ENCODE results near the gene ARHGEF19. TPM values are rescaled to one million over a fixed set of nuclear protein-coding genes. Genes with fewer than 3 reads are reported as not detected.

ARHGEF19 gene
- total RNA-seq, 1 experiment from 2014 or later: 7.7 TPM

DNA sequence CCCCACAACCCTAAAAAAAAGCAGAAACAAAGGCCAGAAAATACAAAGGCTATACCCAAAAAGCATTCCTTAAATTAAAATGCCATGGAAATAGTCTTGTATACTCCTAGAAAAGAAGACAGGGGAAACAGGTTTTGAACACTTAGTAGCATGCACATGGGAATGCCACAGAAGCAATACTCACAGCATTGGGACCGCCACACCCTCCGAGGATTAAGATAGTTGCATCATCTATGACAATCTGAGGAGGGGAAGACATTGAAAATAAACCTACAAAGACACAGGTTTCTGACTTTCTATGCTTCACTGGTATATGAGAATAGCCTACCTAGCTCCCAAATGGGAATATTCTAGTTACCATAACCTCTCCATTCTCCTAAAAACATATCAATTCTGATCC is 40.5 kb upstream of the ARHGEF19 start:
- H3K9me3 ChIP-seq: no peaks in the 10 kb centered on the region
- H3K27ac Mint-ChIP-seq (ENCODE audit: unreplicated experiment): no peak overlapping the region
- H3K36me3 Mint-ChIP-seq (ENCODE audit: insufficient read depth, unreplicated experiment): peaks cover 26% of the 10 kb centered on the region
- H3K4me1 ChIP-seq: no peaks in the 10 kb centered on the region
- intact Hi-C loops (cut with micrococcal nuclease; ENCODE audit: unreplicated experiment): no loop called here
- no peaks in the 10 kb centered on the region for H3K27me3 Mint-ChIP-seq (ENCODE audit: insufficient read depth, unreplicated experiment)
- H3K4me3 Mint-ChIP-seq (ENCODE audit: unreplicated experiment): no peak overlapping the region
- H3K9me3 Mint-ChIP-seq (ENCODE audit: unreplicated experiment): no peaks in the 10 kb centered on the region
- no peaks in the 10 kb centered on the region for H3K27me3 ChIP-seq (replicated peaks; ENCODE audit: control insufficient read depth, insufficient read depth, low read length)
- ChIA-PET CTCF (no interaction called here), POLR2A (no interaction called here)
- peaks cover 2% of the 10 kb centered on the region; the same call in 1 of the 2 replicates for H3K36me3 ChIP-seq (ENCODE audit: control insufficient read depth, insufficient read depth, low read length)
- TF ChIP-seq, protein P1, sequence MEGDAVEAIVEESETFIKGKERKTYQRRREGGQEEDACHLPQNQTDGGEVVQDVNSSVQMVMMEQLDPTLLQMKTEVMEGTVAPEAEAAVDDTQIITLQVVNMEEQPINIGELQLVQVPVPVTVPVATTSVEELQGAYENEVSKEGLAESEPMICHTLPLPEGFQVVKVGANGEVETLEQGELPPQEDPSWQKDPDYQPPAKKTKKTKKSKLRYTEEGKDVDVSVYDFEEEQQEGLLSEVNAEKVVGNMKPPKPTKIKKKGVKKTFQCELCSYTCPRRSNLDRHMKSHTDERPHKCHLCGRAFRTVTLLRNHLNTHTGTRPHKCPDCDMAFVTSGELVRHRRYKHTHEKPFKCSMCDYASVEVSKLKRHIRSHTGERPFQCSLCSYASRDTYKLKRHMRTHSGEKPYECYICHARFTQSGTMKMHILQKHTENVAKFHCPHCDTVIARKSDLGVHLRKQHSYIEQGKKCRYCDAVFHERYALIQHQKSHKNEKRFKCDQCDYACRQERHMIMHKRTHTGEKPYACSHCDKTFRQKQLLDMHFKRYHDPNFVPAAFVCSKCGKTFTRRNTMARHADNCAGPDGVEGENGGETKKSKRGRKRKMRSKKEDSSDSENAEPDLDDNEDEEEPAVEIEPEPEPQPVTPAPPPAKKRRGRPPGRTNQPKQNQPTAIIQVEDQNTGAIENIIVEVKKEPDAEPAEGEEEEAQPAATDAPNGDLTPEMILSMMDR (IDR thresholded peaks at IDR 0.05; ENCODE audit: insufficient read depth in 1 of 2, low read depth in 1 of 2, low read length in 1 of 2, severe bottlenecking in 1 of 2, unreplicated experiment in 1 of 2): no peak
- no peak overlapping the region for H3K4me3 ChIP-seq (ENCODE audit: low read depth, low read length)
- H3K4me1 Mint-ChIP-seq (ENCODE audit: low read depth, unreplicated experiment): no peaks in the 10 kb centered on the region
- BruUV-seq (replicated peaks): no TSS peak
- no peak for DNase-seq

DNA sequence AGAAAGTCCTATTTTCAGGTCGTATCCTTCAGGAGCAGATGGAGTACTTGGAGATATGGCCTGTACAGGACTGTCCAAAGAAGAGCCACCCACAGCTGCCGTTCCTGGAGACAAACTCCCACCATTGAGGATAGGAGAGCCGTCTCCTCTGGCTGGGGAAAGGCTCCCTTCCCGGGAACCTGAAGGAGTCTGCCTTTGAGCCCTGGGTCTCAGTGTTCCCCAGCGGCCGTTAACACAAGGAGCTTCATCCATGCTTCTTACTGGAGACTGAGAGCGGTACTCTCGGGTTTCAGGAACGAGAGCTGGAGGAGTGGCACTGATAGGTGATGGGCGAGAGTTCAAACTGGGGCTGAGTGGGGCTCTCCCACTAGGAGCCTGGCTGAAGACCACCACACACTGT is 38.9 kb upstream of the ARHGEF19 start:
- TF ChIP-seq, protein P1 (IDR thresholded peaks at IDR 0.05; ENCODE audit: insufficient read depth in 1 of 2, low read depth in 1 of 2, low read length in 1 of 2, severe bottlenecking in 1 of 2, unreplicated experiment in 1 of 2): no peak
- Mint-ChIP-seq H3K27me3 (ENCODE audit: insufficient read depth, unreplicated experiment) (no peaks in the 10 kb centered on the region), H3K4me1 (ENCODE audit: low read depth, unreplicated experiment) (no peaks in the 10 kb centered on the region), H3K27ac (ENCODE audit: unreplicated experiment) (no peak overlapping the region), H3K36me3 (ENCODE audit: insufficient read depth, unreplicated experiment) (peaks cover 38% of the 10 kb centered on the region), H3K9me3 (ENCODE audit: unreplicated experiment) (no peaks in the 10 kb centered on the region), H3K4me3 (ENCODE audit: unreplicated experiment) (no peak overlapping the region)
- CTCF ChIA-PET: no interaction called here
- H3K4me3 ChIP-seq (ENCODE audit: low read depth, low read length): no peak overlapping the region
- no peaks in the 10 kb centered on the region for H3K4me1 ChIP-seq
- no peak for DNase-seq
- no peaks in the 10 kb centered on the region for H3K9me3 ChIP-seq
- no TSS peak for BruUV-seq (replicated peaks)
- intact Hi-C loops (cut with micrococcal nuclease; ENCODE audit: unreplicated experiment): no loop called here
- peaks cover 2% of the 10 kb centered on the region; the same call in 1 of the 2 replicates for H3K36me3 ChIP-seq (ENCODE audit: control insufficient read depth, insufficient read depth, low read length)
- no peaks in the 10 kb centered on the region for H3K27me3 ChIP-seq (replicated peaks; ENCODE audit: control insufficient read depth, insufficient read depth, low read length)
- POLR2A ChIA-PET: no interaction called here

DNA sequence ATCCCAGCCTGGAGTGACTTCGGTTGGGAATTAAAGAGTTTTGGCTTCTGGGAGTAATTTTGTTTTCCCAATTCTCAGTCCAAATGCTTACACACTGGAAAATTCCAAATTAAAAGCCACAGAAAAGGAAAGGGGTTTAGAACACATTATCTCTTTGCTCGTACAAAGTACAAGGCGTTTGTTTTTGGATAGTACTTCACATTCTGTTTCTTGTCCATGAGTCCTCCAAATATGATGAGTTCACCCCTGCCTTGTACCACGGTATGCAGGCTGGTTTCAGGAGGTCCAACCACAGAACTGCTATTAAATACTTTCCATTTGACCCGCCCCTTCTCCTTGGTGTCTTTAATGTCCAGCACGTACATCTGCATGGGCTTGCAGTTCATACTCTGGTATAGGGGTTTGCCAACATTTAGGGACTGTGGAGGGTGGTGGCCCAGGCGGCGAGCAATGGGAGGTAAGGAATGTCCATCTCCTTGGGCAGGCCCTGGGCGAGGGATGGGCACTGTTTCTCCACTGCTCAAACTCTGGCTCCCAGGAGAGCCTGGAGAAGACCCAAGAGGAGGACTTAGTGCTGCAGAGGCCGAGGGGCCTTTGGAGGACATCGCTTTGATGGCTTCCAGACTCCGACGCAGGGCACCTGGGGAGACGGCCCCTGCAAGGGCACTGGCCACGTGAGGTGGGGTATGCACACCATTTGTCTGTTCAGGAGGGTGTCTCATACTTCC is 38.2 kb upstream of the ARHGEF19 start:
- no peak overlapping the region for H3K4me3 ChIP-seq (ENCODE audit: low read depth, low read length)
- Mint-ChIP-seq H3K27ac (ENCODE audit: unreplicated experiment) (no peak overlapping the region), H3K27me3 (ENCODE audit: insufficient read depth, unreplicated experiment) (no peaks in the 10 kb centered on the region), H3K36me3 (ENCODE audit: insufficient read depth, unreplicated experiment) (peaks cover 38% of the 10 kb centered on the region), H3K4me3 (ENCODE audit: unreplicated experiment) (no peak overlapping the region), H3K9me3 (ENCODE audit: unreplicated experiment) (no peaks in the 10 kb centered on the region), H3K4me1 (ENCODE audit: low read depth, unreplicated experiment) (no peaks in the 10 kb centered on the region)
- no peaks in the 10 kb centered on the region for H3K9me3 ChIP-seq
- H3K4me1 ChIP-seq: no peaks in the 10 kb centered on the region
- ChIA-PET POLR2A (no interaction called here), CTCF (no interaction called here)
- TSS peak; percentile 15 for BruUV-seq (replicated peaks)
- DNase-seq: no peak
- no peaks in the 10 kb centered on the region for H3K27me3 ChIP-seq (replicated peaks; ENCODE audit: control insufficient read depth, insufficient read depth, low read length)
- TF ChIP-seq, protein P1 (IDR thresholded peaks at IDR 0.05; ENCODE audit: insufficient read depth in 1 of 2, low read depth in 1 of 2, low read length in 1 of 2, severe bottlenecking in 1 of 2, unreplicated experiment in 1 of 2): no peak
- intact Hi-C loops (cut with micrococcal nuclease; ENCODE audit: unreplicated experiment): no loop called here
- peaks cover 2% of the 10 kb centered on the region; the same call in 1 of the 2 replicates for H3K36me3 ChIP-seq (ENCODE audit: control insufficient read depth, insufficient read depth, low read length)
